Measurements from ENCODE around the gene LDAH.

LDAH gene

GRCh38 chr2:20668451-20668850, 154.4 kb downstream of the LDAH start:
- no peak for TF ChIP-seq CTCF (conservative IDR thresholded peaks at IDR 0.05; ENCODE audit: low read length)
- DNase-seq (ENCODE audit: low read depth) = no peak

GRCh38 chr2:20667531-20668401, 155.1 kb downstream of the LDAH start:
- no peak for TF ChIP-seq CTCF (conservative IDR thresholded peaks at IDR 0.05; ENCODE audit: low read length)
- no peak for DNase-seq (ENCODE audit: low read depth)
- peak overlapping the region; percentile 38 for H3K4me3 ChIP-seq (ENCODE audit: low read length)

More at GRCh38 chr2:20668451-20668850, 154.4 kb downstream of the LDAH start:
- H3K4me3 ChIP-seq (ENCODE audit: low read length) = no peak overlapping the region

GRCh38 chr2:20667151-20667530, 155.8 kb downstream of the LDAH start:
- DNase-seq (ENCODE audit: low read depth) = no peak
- TF ChIP-seq CTCF (conservative IDR thresholded peaks at IDR 0.05; ENCODE audit: low read length) = no peak
- peak overlapping the region; percentile 38 for H3K4me3 ChIP-seq (ENCODE audit: low read length)

GRCh38 chr2:20666304-20667150, 156.4 kb downstream of the LDAH start, which contains the start of gene GDF7:
Gene GDF7, plus strand, starts transcription at chr2:20667144. Its CDS starts 96 bp downstream, at chr2:20667240.
- H3K4me3 ChIP-seq (ENCODE audit: low read length) = peak within 1 kb of the TSS; percentile 38
- TF ChIP-seq CTCF (conservative IDR thresholded peaks at IDR 0.05; ENCODE audit: low read length) = no peak

GRCh38 chr2:20666005-20666303, 156.9 kb downstream of the LDAH start:
- peak overlapping the region; percentile 22 for H3K4me3 ChIP-seq (ENCODE audit: low read length)
- DNase-seq (ENCODE audit: low read depth) = no peak
- no peak for TF ChIP-seq CTCF (conservative IDR thresholded peaks at IDR 0.05; ENCODE audit: low read length)

More at GRCh38 chr2:20666304-20667150, 156.4 kb downstream of the LDAH start, which contains the start of gene GDF7:
- DNase-seq (ENCODE audit: low read depth) = no peak

GRCh38 chr2:20665243-20666004, 157.5 kb downstream of the LDAH start:
- TF ChIP-seq CTCF (conservative IDR thresholded peaks at IDR 0.05; ENCODE audit: low read length) = no peak
- H3K4me3 ChIP-seq (ENCODE audit: low read length) = no peak overlapping the region
- DNase-seq (ENCODE audit: low read depth) = no peak

All from AG10803 (cell line).